IMR-90 (cell line): ENCODE measurements around the gene NDUFB11. TPM values are rescaled to one million over a fixed set of nuclear protein-coding genes. Genes with fewer than 3 reads are reported as not detected.

Source experiments
- ATAC-seq: fragments of 200-7000 bp; cut with Tn5 transposase; 2 replicates; pipeline ENCODE4 v1.9.1; 2020; ENCODE audit warnings: low read depth, mild to moderate bottlenecking, moderate library complexity
- BruUV-seq: library from RNA; stranded (reverse); fragments of 400-500 nt; replicated peaks from 2 replicates; lab custom pipeline; 2021; lab: Mats Ljungman, UMichigan
- CTCF ChIA-PET: fragments of 300-600 bp; formaldehyde crosslinking; extraction: SDS; loops from one replicate; lab custom pipeline; 2021; ENCODE audit warnings: antibody characterized with exemption; lab: Yijun Ruan, JAX
- POLR2A ChIA-PET: fragments of 300-600 bp; sonication (Branson Sonifier 250); formaldehyde crosslinking; loops from one replicate; lab custom pipeline; 2022; ENCODE audit warnings: antibody characterized with exemption; ENCODE audit not compliant: unreplicated experiment; lab: Charles Lee
- DNase-seq: peaks from one replicate; pipeline ENCODE4 v3.0.0; 2013
- H2AFZ ChIP-seq: replicated peaks from 2 replicates; pipeline ENCODE3; 2013; ENCODE audit warnings: low read length, mild to moderate bottlenecking; ENCODE audit not compliant: poor library complexity
- H2AK5ac ChIP-seq: 2 replicates; pipeline ENCODE4 v1.6.1; 2013; ENCODE audit warnings: low read depth, low read length, inconsistent platforms
- H2AK9ac ChIP-seq: replicated peaks from 2 replicates; pipeline ENCODE3; 2013; ENCODE audit warnings: mild to moderate bottlenecking, low read depth, low read length, moderate library complexity; ENCODE audit not compliant: poor library complexity
- H2BK120ac ChIP-seq: 2 replicates; pipeline ENCODE4 v1.6.1; 2013; ENCODE audit warnings: low read depth, low read length, inconsistent platforms
- H2BK15ac ChIP-seq: 3 replicates; pipeline ENCODE4 v1.6.1; 2013; ENCODE audit warnings: low read depth, low read length, inconsistent platforms
- H2BK20ac ChIP-seq: 2 replicates; pipeline ENCODE4 v1.6.1; 2013; ENCODE audit warnings: low read depth, mild to moderate bottlenecking, inconsistent platforms, low read length, moderate library complexity
- H2BK5ac ChIP-seq: 2 replicates; pipeline ENCODE4 v1.6.1; 2013; ENCODE audit warnings: mild to moderate bottlenecking, low read depth, low read length, inconsistent platforms; ENCODE audit not compliant: poor library complexity, severe bottlenecking
- H3K14ac ChIP-seq: replicated peaks from 2 replicates; pipeline ENCODE4 v1.6.1; 2013; ENCODE audit warnings: low read depth, low read length, inconsistent platforms
- H3K18ac ChIP-seq: 2 replicates; pipeline ENCODE4 v1.6.1; 2013; ENCODE audit warnings: low read depth, low read length, control low read depth
- H3K23ac ChIP-seq: 2 replicates; pipeline ENCODE4 v1.6.1; 2013; ENCODE audit warnings: low read depth, low read length, inconsistent platforms
- H3K27ac ChIP-seq: 2 replicates; pipeline ENCODE4 v1.5.1; 2013; ENCODE audit warnings: mild to moderate bottlenecking, control low read depth, low read length; ENCODE audit not compliant: insufficient read depth
- H3K27me3 ChIP-seq: 2 replicates; pipeline ENCODE4 v1.6.1; 2013; ENCODE audit warnings: low read length; ENCODE audit not compliant: control insufficient read depth, insufficient read depth
- H3K36me3 ChIP-seq: 2 replicates; pipeline ENCODE4 v1.6.1; 2013; ENCODE audit warnings: low read length, mixed read lengths; ENCODE audit not compliant: control insufficient read depth, insufficient read depth
- H3K4ac ChIP-seq: 2 replicates; pipeline ENCODE4 v1.6.1; 2013; ENCODE audit warnings: low read depth, low read length, inconsistent platforms
- H3K4me1 ChIP-seq: 2 replicates; pipeline ENCODE4 v1.6.1; 2013; ENCODE audit warnings: low read length, mixed read lengths; ENCODE audit not compliant: control insufficient read depth, insufficient read depth
- H3K4me2 ChIP-seq: 2 replicates; pipeline ENCODE4 v1.6.1; 2013; ENCODE audit warnings: low read depth, mild to moderate bottlenecking, control low read depth, low read length, moderate library complexity
- H3K4me3 ChIP-seq: 2 replicates; pipeline ENCODE4 v1.5.1; 2013; ENCODE audit warnings: low read depth, mild to moderate bottlenecking, control low read depth, low read length, moderate library complexity; ENCODE audit not compliant: insufficient read depth
- H3K56ac ChIP-seq: 2 replicates; pipeline ENCODE4 v1.6.1; 2013; ENCODE audit warnings: low read length, inconsistent platforms; ENCODE audit not compliant: insufficient read depth; ENCODE audit errors: extremely low read depth
- H3K79me1 ChIP-seq, 2 experiments: 2 replicates each; pipeline ENCODE4 v1.6.1; 2013; ENCODE audit warnings: low read length in 2 of 2, inconsistent platforms in 1 of 2, low read depth in 1 of 2
- H3K9ac ChIP-seq: 2 replicates; pipeline ENCODE4 v1.6.1; 2013; ENCODE audit warnings: low read depth, low read length, control low read depth
- H3K9me1 ChIP-seq: 2 replicates; pipeline ENCODE4 v1.6.1; 2013; ENCODE audit warnings: low read length, inconsistent platforms; ENCODE audit not compliant: insufficient read depth
- H3K9me3 ChIP-seq: 2 replicates; pipeline ENCODE4 v1.6.1; 2013; ENCODE audit warnings: low read length; ENCODE audit not compliant: control insufficient read depth, insufficient read depth
- H4K20me1 ChIP-seq: 2 replicates; pipeline ENCODE4 v1.6.1; 2013; ENCODE audit warnings: low read length, inconsistent platforms; ENCODE audit not compliant: insufficient read depth
- H4K5ac ChIP-seq: 2 replicates; pipeline ENCODE4 v1.6.1; 2013; ENCODE audit warnings: mild to moderate bottlenecking, low read depth, low read length, control low read depth
- H4K8ac ChIP-seq, 2 experiments: 2 replicates each; pipeline ENCODE4 v1.6.1; 2013; ENCODE audit warnings: low read depth in 2 of 2, low read length in 2 of 2, control low read depth in 1 of 2, inconsistent platforms in 1 of 2
- H4K91ac ChIP-seq: 2 replicates; pipeline ENCODE4 v1.6.1; 2013; ENCODE audit warnings: low read depth, low read length, inconsistent platforms; ENCODE audit not compliant: insufficient read depth
- CEBPB ChIP-seq: IDR thresholded peaks from 2 replicates; pipeline ENCODE4 v1.6.1; 2012; ENCODE audit warnings: low read depth, low read length, improper control_type of control experiment
- CHD1 ChIP-seq: IDR thresholded peaks from 2 replicates; pipeline ENCODE4 v1.6.1; 2012; ENCODE audit warnings: low read depth, low read length, improper control_type of control experiment
- FOS ChIP-seq: fragments of 150-350 bp; IDR thresholded peaks from 2 replicates; pipeline ENCODE4 v1.6.1; 2016; ENCODE audit warnings: low read depth, low read length
- MAFK ChIP-seq: IDR thresholded peaks from 2 replicates; pipeline ENCODE4 v1.6.1; 2012; ENCODE audit warnings: low read depth, low read length, improper control_type of control experiment
- MXI1 ChIP-seq: IDR thresholded peaks from 2 replicates; pipeline ENCODE4 v1.6.1; 2012; ENCODE audit warnings: low read depth, mild to moderate bottlenecking, low read length, moderate library complexity, borderline replicate concordance
- NFE2L2 ChIP-seq: fragments of 150-350 bp; IDR thresholded peaks from 2 replicates; pipeline ENCODE4 v1.6.1; 2016; ENCODE audit warnings: low read depth, mild to moderate bottlenecking, low read length
- POLR2A ChIP-seq: IDR thresholded peaks from 2 replicates; pipeline ENCODE4 v1.6.1; 2012; ENCODE audit warnings: mild to moderate bottlenecking, low read depth, low read length
- RAD21 ChIP-seq: IDR thresholded peaks from 2 replicates; pipeline ENCODE4 v1.6.1; 2012; ENCODE audit warnings: low read length, improper control_type of control experiment
- RCOR1 ChIP-seq: IDR thresholded peaks from 2 replicates; pipeline ENCODE4 v1.6.1; 2012; ENCODE audit warnings: mild to moderate bottlenecking, low read length, improper control_type of control experiment; ENCODE audit not compliant: insufficient replicate concordance
- RFX5 ChIP-seq: IDR thresholded peaks from 2 replicates; pipeline ENCODE4 v1.8.0; 2012; ENCODE audit warnings: low read depth, mild to moderate bottlenecking, low read length, moderate library complexity
- SMC3 ChIP-seq: fragments of 150-350 bp; IDR thresholded peaks from 2 replicates; pipeline ENCODE4 v1.6.1; 2016; ENCODE audit warnings: low read depth, mild to moderate bottlenecking, antibody characterized with exemption, low read length, moderate library complexity
- WGBS, 2 experiments: methylation state at CpG; one replicate each; pipeline versions ENCODE4 v1.1.5 to v1.1.7; 2013; ENCODE audit warnings: missing lambda C conversion rate in 2 of 2; ENCODE audit not compliant: insufficient read length in 1 of 2; ENCODE audit errors: extremely low coverage in 2 of 2; 5-methylcytosine and 5-hydroxymethylcytosine counted together
- dilution Hi-C: fragments of 300-500 bp; cut with HindIII; formaldehyde crosslinking; loops from one replicate; pipeline ENCODE4 v1.14.3; 2018; ENCODE audit warnings: low sequenced_read_pairs; ENCODE audit not compliant: unreplicated experiment
- in situ Hi-C: fragments of 300-500 bp; cut with MboI; formaldehyde crosslinking; loops from 3 replicates; pipeline ENCODE4 v1.14.3; 2019; ENCODE audit warnings: low sequenced_read_pairs, inconsistent platforms, mixed read lengths
- intact Hi-C: fragments of 100-400 bp; cut with micrococcal nuclease; formaldehyde crosslinking; loops from 2 replicates; pipeline ENCODE4 v1.10.0; 2022
- polyA plus RNA-seq, 3 experiments: library from polyadenylated mRNA; depleted of rRNA; stranded (reverse); fragments of >200 nt; gene quantifications; 2 replicates each; pipeline ENCODE4 v1.2.3, GENCODE V29; 2012; ENCODE audit warnings: low replicate concordance in 1 of 3
- total RNA-seq: library from RNA; depleted of rRNA; stranded (reverse); fragments of >200 nt; gene quantifications from 2 replicates; pipeline ENCODE4 v1.2.3, GENCODE V29; 2012
- TF ChIP-seq, protein P1 (sequence below): conservative IDR thresholded peaks from 2 replicates; pipeline ENCODE4 v1.5.1; 2012; ENCODE audit warnings: mild to moderate bottlenecking, low read depth, low read length, improper control_type of control experiment
- TF ChIP-seq, protein P2 (sequence below): fragments of 150-350 bp; IDR thresholded peaks from 2 replicates; pipeline ENCODE4 v1.6.1; 2016; ENCODE audit warnings: low read depth, mild to moderate bottlenecking, low read length, moderate library complexity, borderline replicate concordance

NDUFB11 gene
- total and polyA plus RNA-seq, 2 of the 4 experiments (the other 2 are of a cell fraction): 17.0 to 58.3 TPM

DNA sequence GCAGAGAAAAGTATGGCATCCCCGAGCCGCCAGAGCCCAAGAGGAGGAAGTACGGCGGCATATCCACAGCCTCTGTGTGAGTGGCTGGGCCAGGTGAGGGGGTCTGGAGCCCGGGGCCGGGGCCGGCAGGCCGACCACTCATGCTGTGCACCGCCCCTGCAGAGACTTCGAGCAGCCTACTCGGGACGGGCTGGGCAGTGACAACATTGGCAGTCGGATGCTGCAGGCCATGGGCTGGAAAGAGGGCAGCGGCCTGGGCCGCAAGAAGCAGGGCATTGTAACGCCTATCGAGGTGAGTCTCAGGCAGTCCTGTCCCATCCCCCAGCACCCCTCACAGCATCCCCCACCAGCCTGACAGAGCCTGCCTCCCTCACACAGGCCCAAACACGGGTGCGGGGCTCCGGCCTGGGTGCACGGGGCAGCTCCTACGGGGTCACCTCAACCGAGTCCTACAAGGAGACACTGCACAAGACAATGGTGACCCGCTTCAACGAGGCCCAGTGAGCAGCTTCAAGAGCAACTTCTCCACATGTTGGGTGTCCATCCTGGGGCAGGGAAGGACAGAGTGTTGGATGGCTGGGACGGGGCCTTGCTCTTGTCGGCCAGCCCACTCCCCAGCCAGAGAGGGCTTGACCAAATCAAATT is 41.7 kb upstream of the NDUFB11 start (continued):
- TF ChIP-seq, protein P1, sequence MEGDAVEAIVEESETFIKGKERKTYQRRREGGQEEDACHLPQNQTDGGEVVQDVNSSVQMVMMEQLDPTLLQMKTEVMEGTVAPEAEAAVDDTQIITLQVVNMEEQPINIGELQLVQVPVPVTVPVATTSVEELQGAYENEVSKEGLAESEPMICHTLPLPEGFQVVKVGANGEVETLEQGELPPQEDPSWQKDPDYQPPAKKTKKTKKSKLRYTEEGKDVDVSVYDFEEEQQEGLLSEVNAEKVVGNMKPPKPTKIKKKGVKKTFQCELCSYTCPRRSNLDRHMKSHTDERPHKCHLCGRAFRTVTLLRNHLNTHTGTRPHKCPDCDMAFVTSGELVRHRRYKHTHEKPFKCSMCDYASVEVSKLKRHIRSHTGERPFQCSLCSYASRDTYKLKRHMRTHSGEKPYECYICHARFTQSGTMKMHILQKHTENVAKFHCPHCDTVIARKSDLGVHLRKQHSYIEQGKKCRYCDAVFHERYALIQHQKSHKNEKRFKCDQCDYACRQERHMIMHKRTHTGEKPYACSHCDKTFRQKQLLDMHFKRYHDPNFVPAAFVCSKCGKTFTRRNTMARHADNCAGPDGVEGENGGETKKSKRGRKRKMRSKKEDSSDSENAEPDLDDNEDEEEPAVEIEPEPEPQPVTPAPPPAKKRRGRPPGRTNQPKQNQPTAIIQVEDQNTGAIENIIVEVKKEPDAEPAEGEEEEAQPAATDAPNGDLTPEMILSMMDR: no peak

DNA sequence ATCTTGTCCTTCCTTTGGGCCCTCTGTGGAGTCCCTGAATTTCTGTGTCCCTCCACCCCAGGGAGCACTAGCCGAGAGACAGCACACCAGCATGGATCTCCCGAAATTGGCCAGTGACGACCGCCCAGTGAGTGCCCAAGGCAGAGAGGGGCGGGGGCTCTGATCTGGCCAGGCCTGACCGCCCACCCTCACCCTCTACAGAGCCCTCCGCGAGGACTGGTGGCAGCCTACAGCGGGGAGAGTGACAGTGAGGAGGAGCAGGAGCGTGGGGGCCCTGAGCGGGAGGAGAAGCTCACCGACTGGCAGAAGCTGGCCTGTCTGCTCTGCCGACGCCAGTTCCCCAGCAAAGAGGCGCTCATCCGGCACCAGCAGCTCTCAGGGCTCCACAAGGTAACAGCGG is 40.7 kb upstream of the NDUFB11 start:
- no peak overlapping the region for H3K14ac ChIP-seq
- no peak overlapping the region for H3K4me2 ChIP-seq
- no TSS peak for BruUV-seq
- H4K5ac ChIP-seq: no peak overlapping the region
- no peak overlapping the region for H3K4me3 ChIP-seq
- no peaks in the 10 kb centered on the region for H3K4me1 ChIP-seq
- DNase-seq: no peak
- 93% methylated on average over 9 of the region's 17 CpGs; no CpG with 5 or more reads in 1 of the 2 experiments for WGBS, 2 experiments
- H3K23ac ChIP-seq: no peak overlapping the region
- peaks cover 21% of the 10 kb centered on the region for H3K36me3 ChIP-seq
- H3K27me3 ChIP-seq: peaks cover 7% of the 10 kb centered on the region; the same call in 1 of the 2 replicates
- no peak overlapping the region for H2BK120ac ChIP-seq
- no peak overlapping the region for H3K56ac ChIP-seq
- no peak overlapping the region for H4K8ac ChIP-seq
- H4K20me1 ChIP-seq: no peaks in the 10 kb centered on the region; the same call in 1 of the 2 replicates
- H3K9me3 ChIP-seq: no peaks in the 10 kb centered on the region
- ChIA-PET CTCF (no interaction called here), POLR2A (no interaction called here)
- H3K18ac ChIP-seq: no peak overlapping the region
- peaks cover 3% of the 10 kb centered on the region in 2 experiments; a peak in 1 of 4 replicates for H3K79me1 ChIP-seq
- no peak overlapping the region for H2AK5ac ChIP-seq
- no peak for ATAC-seq
- H2AK9ac ChIP-seq: no peak overlapping the region
- H2BK20ac ChIP-seq: no peak overlapping the region
- no peak overlapping the region for H2BK15ac ChIP-seq
- H3K4ac ChIP-seq: no peak overlapping the region
- H3K9ac ChIP-seq: no peak overlapping the region
- in situ Hi-C loops: no loop called here
- no peak overlapping the region for H2AFZ ChIP-seq
- H3K9me1 ChIP-seq: no peaks in the 10 kb centered on the region
- dilution Hi-C loops: no loop called here
- no peak overlapping the region for H3K27ac ChIP-seq
- H4K91ac ChIP-seq: no peak overlapping the region
- no peak overlapping the region for H2BK5ac ChIP-seq
- intact Hi-C loops: no loop called here
- no peak for TF ChIP-seq FOS
- no peak for TF ChIP-seq RFX5
- TF ChIP-seq MAFK: no peak
- no peak for TF ChIP-seq RCOR1
- no peak for TF ChIP-seq MXI1
- no peak for TF ChIP-seq POLR2A
- TF ChIP-seq, protein P2, sequence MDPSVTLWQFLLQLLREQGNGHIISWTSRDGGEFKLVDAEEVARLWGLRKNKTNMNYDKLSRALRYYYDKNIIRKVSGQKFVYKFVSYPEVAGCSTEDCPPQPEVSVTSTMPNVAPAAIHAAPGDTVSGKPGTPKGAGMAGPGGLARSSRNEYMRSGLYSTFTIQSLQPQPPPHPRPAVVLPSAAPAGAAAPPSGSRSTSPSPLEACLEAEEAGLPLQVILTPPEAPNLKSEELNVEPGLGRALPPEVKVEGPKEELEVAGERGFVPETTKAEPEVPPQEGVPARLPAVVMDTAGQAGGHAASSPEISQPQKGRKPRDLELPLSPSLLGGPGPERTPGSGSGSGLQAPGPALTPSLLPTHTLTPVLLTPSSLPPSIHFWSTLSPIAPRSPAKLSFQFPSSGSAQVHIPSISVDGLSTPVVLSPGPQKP: no peak
- TF ChIP-seq SMC3: no peak
- TF ChIP-seq CHD1: no peak
- no peak for TF ChIP-seq RAD21
- TF ChIP-seq NFE2L2: no peak
- TF ChIP-seq CEBPB: no peak
